ENCODE measurements around the gene PIP5K1B.

DNA sequence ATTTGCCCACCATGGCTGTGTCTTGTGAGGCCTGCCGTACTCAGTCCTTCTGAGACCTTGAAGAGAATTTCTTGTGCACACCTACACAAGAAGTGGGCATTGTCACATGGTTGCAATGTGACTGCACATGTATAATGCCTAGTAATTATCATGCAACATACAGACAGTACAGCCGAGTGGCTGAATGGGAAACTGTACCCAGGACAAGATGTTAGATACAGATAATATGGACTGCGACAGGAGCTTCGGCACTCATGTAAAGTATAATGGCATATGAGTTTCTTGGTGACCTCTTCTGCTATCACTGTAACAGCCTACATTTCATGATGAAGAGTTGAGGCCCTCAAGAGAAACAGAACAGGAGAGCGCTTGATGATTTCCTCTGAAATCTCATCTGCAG lies 313.7 kb downstream of the PIP5K1B start:
- no peak for TF ChIP-seq POLR2A (IDR thresholded peaks at IDR 0.05)
- TF ChIP-seq, protein P1, sequence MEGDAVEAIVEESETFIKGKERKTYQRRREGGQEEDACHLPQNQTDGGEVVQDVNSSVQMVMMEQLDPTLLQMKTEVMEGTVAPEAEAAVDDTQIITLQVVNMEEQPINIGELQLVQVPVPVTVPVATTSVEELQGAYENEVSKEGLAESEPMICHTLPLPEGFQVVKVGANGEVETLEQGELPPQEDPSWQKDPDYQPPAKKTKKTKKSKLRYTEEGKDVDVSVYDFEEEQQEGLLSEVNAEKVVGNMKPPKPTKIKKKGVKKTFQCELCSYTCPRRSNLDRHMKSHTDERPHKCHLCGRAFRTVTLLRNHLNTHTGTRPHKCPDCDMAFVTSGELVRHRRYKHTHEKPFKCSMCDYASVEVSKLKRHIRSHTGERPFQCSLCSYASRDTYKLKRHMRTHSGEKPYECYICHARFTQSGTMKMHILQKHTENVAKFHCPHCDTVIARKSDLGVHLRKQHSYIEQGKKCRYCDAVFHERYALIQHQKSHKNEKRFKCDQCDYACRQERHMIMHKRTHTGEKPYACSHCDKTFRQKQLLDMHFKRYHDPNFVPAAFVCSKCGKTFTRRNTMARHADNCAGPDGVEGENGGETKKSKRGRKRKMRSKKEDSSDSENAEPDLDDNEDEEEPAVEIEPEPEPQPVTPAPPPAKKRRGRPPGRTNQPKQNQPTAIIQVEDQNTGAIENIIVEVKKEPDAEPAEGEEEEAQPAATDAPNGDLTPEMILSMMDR (IDR thresholded peaks at IDR 0.05): no peak
